K562 (cell line): Measurements from ENCODE around the gene BTG2. TPM values are rescaled to one million over a fixed set of nuclear protein-coding genes. Genes with fewer than 3 reads are reported as not detected.

Experiments
- BCOR ChIP-seq: fragments of 450-650 bp; IDR thresholded peaks from 2 replicates; pipeline ENCODE4 v1.6.1; 2016
- CAMTA2 ChIP-seq: fragments of 250-450 bp; sonication (Bioruptor Pico); conservative IDR thresholded peaks from 2 replicates; pipeline ENCODE4 v1.5.1; 2022
- CREM ChIP-seq: IDR thresholded peaks from 2 replicates; pipeline ENCODE4 v1.6.1; 2014; ENCODE audit warnings: antibody characterized with exemption, low read depth
- EP400 ChIP-seq: fragments of 450-650 bp; IDR thresholded peaks from 2 replicates; pipeline ENCODE4 v1.6.1; 2017; ENCODE audit warnings: antibody characterized with exemption, mild to moderate bottlenecking, moderate library complexity
- HDAC6 ChIP-seq: IDR thresholded peaks from 2 replicates; pipeline ENCODE4 v1.6.1; 2012; ENCODE audit warnings: low read depth, mild to moderate bottlenecking, control low read depth, inconsistent platforms, low read length, moderate library complexity
- KAT7 ChIP-seq: sonication (generic); formaldehyde crosslinking; IDR thresholded peaks from 2 replicates; pipeline ENCODE4 v1.8.0; 2022; ENCODE audit warnings: missing genetic modification reagents, mild to moderate bottlenecking, borderline replicate concordance
- MEF2D ChIP-seq: conservative IDR thresholded peaks from 2 replicates; pipeline ENCODE4 v1.6.1; 2016; ENCODE audit warnings: low read depth, missing genetic modification characterization, missing compliant biosample characterization
- NEUROD1 ChIP-seq: fragments of 150-350 bp; IDR thresholded peaks from 2 replicates; pipeline ENCODE4 v1.6.1; 2014; ENCODE audit warnings: borderline replicate concordance, low read length, low read depth; ENCODE audit not compliant: partially characterized antibody
- NFATC3 ChIP-seq: fragments of 450-650 bp; IDR thresholded peaks from 2 replicates; pipeline ENCODE4 v1.6.1; 2017; ENCODE audit warnings: mild to moderate bottlenecking
- NR4A1 ChIP-seq, 2 experiments: fragments of 250-450 bp in 1 of 2; fragments of 450-650 bp in 1 of 2; sonication (Bioruptor Pico) in 1 of 2; IDR thresholded peaks; 2 replicates each; pipeline versions ENCODE4 v1.4.0 to v1.6.1; 2016 to 2020; ENCODE audit warnings: mild to moderate bottlenecking in 2 of 2, missing compliant biosample characterization in 1 of 2, missing genetic modification characterization in 1 of 2, moderate library complexity in 1 of 2
- TBP ChIP-seq: optimal IDR thresholded peaks from 2 replicates; pipeline ENCODE3; 2011; ENCODE audit warnings: low read depth, low read length, improper control_type of control experiment
- ZBTB8A ChIP-seq: fragments of 450-650 bp; IDR thresholded peaks from 2 replicates; pipeline ENCODE4 v1.6.1; 2018; ENCODE audit warnings: mild to moderate bottlenecking, moderate library complexity; ENCODE audit not compliant: partially characterized antibody
- ZNF318 ChIP-seq, 2 experiments: fragments of 450-650 bp; IDR thresholded peaks; 2 replicates each; pipeline ENCODE4 v1.6.1; 2016; ENCODE audit warnings: mild to moderate bottlenecking in 2 of 2, borderline replicate concordance in 1 of 2, low read depth in 1 of 2, moderate library complexity in 1 of 2
- ZNF436 ChIP-seq: fragments of 250-450, 450-650 bp; sonication (Bioruptor Pico); formaldehyde crosslinking; IDR thresholded peaks from 2 replicates; pipeline ENCODE4 v1.7.0; 2020; ENCODE audit warnings: mild to moderate bottlenecking
- polyA plus RNA-seq, 8 experiments: library from polyadenylated mRNA; depleted of rRNA in 4 of 8; stranded (reverse) in 5 of 8; unstranded in 3 of 8; fragments of >200 nt; fragmentation: Nextera tagmentation in 2 of 8; fragmentation: Illumina TruSeq in 1 of 8; extraction: Ambion mirVana in 2 of 8; extraction: Trizol in 1 of 8; gene quantifications; 2 replicates each; pipeline versions ENCODE4 v1.2.1 to v1.2.3, GENCODE V29; 2011 to 2014; ENCODE audit warnings: inconsistent platforms in 1 of 8, missing spikeins in 1 of 8
- total RNA-seq, 7 experiments: library from RNA; depleted of rRNA in 6 of 7; stranded (reverse); fragments of >200 nt in 6 of 7; fragmentation: Illumina TruSeq in 2 of 7; extraction: Trizol in 2 of 7; gene quantifications; 2 replicates each; pipeline versions ENCODE4 v1.2.1 to v1.2.3, GENCODE V29; 2011 to 2021; ENCODE audit warnings: low replicate concordance in 1 of 7
- TF ChIP-seq, protein P1 (sequence below): fragments of 450-650 bp; IDR thresholded peaks from 2 replicates; pipeline ENCODE4 v1.6.1; 2017; ENCODE audit warnings: antibody characterized with exemption, mild to moderate bottlenecking

BTG2 gene
- total and polyA plus RNA-seq, 9 of the 15 experiments (the other 6 are each of a cell fraction or from before 2014, with no cell fraction given), result 2.3 to 41.9 (median 8.7) TPM

- TF ChIP-seq ZNF318 (IDR thresholded peaks at IDR 0.05; ENCODE audit: borderline replicate concordance in 1 of 2, low read depth in 1 of 2), result peak in 1 of 2 experiments; percentile 99; a peak in 2 of 4 replicates
- no peak for TF ChIP-seq HDAC6
- TF ChIP-seq NFATC3, result no peak
- peak; percentile 89 for TF ChIP-seq BCOR
- TF ChIP-seq KAT7 (CRISPR knock-in tag), result 0 out of 2 replicates have a peak, but pooled peaks have one; percentile 35
- no peak for TF ChIP-seq NR4A1 (CRISPR knock-in tag; IDR thresholded peaks at IDR 0.05)
- TF ChIP-seq NR4A1 (tag; IDR thresholded peaks at IDR 0.05), result peak; percentile 62; the same call in 1 of the 2 replicates
- TF ChIP-seq CREM, result peak; percentile 51
- TF ChIP-seq CAMTA2 (CRISPR knock-in tag), result no peak
- TF ChIP-seq MEF2D (tag), result no peak
- peak; percentile 30 for TF ChIP-seq TBP
- TF ChIP-seq ZBTB8A, result no peak
- TF ChIP-seq EP400, result peak; percentile 58; the same call in 1 of the 2 replicates
- no peak for TF ChIP-seq ZNF436
- TF ChIP-seq NEUROD1, result peak; percentile 54
- TF ChIP-seq, protein P1, sequence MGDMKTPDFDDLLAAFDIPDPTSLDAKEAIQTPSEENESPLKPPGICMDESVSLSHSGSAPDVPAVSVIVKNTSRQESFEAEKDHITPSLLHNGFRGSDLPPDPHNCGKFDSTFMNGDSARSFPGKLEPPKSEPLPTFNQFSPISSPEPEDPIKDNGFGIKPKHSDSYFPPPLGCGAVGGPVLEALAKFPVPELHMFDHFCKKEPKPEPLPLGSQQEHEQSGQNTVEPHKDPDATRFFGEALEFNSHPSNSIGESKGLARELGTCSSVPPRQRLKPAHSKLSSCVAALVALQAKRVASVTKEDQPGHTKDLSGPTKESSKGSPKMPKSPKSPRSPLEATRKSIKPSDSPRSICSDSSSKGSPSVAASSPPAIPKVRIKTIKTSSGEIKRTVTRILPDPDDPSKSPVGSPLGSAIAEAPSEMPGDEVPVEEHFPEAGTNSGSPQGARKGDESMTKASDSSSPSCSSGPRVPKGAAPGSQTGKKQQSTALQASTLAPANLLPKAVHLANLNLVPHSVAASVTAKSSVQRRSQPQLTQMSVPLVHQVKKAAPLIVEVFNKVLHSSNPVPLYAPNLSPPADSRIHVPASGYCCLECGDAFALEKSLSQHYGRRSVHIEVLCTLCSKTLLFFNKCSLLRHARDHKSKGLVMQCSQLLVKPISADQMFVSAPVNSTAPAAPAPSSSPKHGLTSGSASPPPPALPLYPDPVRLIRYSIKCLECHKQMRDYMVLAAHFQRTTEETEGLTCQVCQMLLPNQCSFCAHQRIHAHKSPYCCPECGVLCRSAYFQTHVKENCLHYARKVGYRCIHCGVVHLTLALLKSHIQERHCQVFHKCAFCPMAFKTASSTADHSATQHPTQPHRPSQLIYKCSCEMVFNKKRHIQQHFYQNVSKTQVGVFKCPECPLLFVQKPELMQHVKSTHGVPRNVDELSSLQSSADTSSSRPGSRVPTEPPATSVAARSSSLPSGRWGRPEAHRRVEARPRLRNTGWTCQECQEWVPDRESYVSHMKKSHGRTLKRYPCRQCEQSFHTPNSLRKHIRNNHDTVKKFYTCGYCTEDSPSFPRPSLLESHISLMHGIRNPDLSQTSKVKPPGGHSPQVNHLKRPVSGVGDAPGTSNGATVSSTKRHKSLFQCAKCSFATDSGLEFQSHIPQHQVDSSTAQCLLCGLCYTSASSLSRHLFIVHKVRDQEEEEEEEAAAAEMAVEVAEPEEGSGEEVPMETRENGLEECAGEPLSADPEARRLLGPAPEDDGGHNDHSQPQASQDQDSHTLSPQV, result peak; percentile 66; the same call in 1 of the 2 replicates
These were observed 1.0 kb downstream of the BTG2 start (continued) for GRCh38 chr1:203306089-203306964.
